ENCODE results near the gene CHIC1.

- TF ChIP-seq CTCF (IDR thresholded peaks at IDR 0.05) (no peak), POLR2A (IDR thresholded peaks at IDR 0.05) (no peak)
Measured at GRCh38 chrX:73562458-73562857, 539 bp upstream of the CHIC1 start.
